UCSD-AML1 (cell line): ENCODE data around the gene TNS2.
"Not testable (repeated sequence)": the region's sequence is repeated elsewhere in the genome, so short reads cannot be mapped to it uniquely, and the experiment has no call there.

Source experiments
- DNase-seq: peaks from one replicate; lab custom pipeline; 2025; ENCODE audit not compliant: unreplicated experiment; lab: John Stamatoyannopoulos, UW

TNS2 gene

GRCh38 chr12:53049571-53050318 is at the start of gene TNS2:
TSS of gene TNS2 (plus strand) at chr12:53050065. CDS start at chr12:53050186, 121 bp downstream.
- DNase-seq, result peak; percentile 70

- no peak for DNase-seq
Measured at GRCh38 chr12:53004178-53004577, 45.7 kb upstream of the TNS2 start.

GRCh38 chr12:53004582-53004981 is 45.3 kb upstream of the TNS2 start:
- no peak for DNase-seq

GRCh38 chr12:53005215-53005985 is 44.5 kb upstream of the TNS2 start:
- DNase-seq, result no peak

- peak; percentile 100 for DNase-seq
Measured at GRCh38 chr12:53005986-53006809, 43.7 kb upstream of the TNS2 start, which contains the start of gene EIF4B. TSS of gene EIF4B (plus strand) at chr12:53006456. CDS start at chr12:53006484, 28 bp downstream.

- peak; percentile 81 for DNase-seq
Measured at GRCh38 chr12:53006810-53007309, 43.0 kb upstream of the TNS2 start.

GRCh38 chr12:53007343-53007742 is 42.5 kb upstream of the TNS2 start:
- no peak for DNase-seq

- DNase-seq, result not testable (repeated sequence)
Measured at GRCh38 chr12:53008760-53009159, 41.1 kb upstream of the TNS2 start.

GRCh38 chr12:53010955-53011354 is 38.9 kb upstream of the TNS2 start:
- no peak for DNase-seq

GRCh38 chr12:53011889-53012288 is 38.0 kb upstream of the TNS2 start:
- DNase-seq, result no peak

- DNase-seq, result no peak
Measured at GRCh38 chr12:53012928-53013327, 36.9 kb upstream of the TNS2 start.

GRCh38 chr12:53014709-53015108 is 35.2 kb upstream of the TNS2 start:
- no peak for DNase-seq

- DNase-seq, result no peak
Measured at GRCh38 chr12:53025250-53025649, 24.6 kb upstream of the TNS2 start.

- not testable (repeated sequence) for DNase-seq
Measured at GRCh38 chr12:53027014-53027413, 22.9 kb upstream of the TNS2 start.

GRCh38 chr12:53031616-53032015 is 18.2 kb upstream of the TNS2 start:
- no peak for DNase-seq

- not testable (repeated sequence) for DNase-seq
Measured at GRCh38 chr12:53033832-53034231, 16.0 kb upstream of the TNS2 start.

- DNase-seq, result no peak
Measured at GRCh38 chr12:53034459-53034858, 15.4 kb upstream of the TNS2 start.

- DNase-seq, result no peak
Measured at GRCh38 chr12:53036802-53037201, 13.1 kb upstream of the TNS2 start.

- no peak for DNase-seq
Measured at GRCh38 chr12:53039851-53040250, 10.0 kb upstream of the TNS2 start.

GRCh38 chr12:53042607-53043454 is 7.0 kb upstream of the TNS2 start:
- DNase-seq, result no peak
